ENCODE results near the gene IL4.

IL4 gene

DNA sequence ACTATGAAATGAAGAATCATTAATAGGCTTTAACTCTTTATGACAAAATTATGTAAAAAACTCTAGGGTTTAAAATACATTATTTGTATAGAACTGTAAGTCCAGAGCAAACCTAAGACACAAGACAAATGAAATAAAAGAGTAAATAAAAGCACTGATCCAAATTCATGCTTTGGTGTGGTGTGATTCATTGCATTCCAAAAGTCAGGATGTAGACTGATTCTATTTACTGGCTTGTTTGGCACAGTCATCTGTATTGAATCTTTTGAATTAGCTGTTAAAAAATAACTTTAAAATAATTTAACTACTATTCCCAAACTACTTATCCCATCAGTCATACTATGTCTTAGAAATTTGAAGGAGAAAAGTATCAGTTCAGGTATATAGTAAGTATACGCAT, 31.1 kb downstream of the IL4 start:
- no peak for DNase-seq

DNA sequence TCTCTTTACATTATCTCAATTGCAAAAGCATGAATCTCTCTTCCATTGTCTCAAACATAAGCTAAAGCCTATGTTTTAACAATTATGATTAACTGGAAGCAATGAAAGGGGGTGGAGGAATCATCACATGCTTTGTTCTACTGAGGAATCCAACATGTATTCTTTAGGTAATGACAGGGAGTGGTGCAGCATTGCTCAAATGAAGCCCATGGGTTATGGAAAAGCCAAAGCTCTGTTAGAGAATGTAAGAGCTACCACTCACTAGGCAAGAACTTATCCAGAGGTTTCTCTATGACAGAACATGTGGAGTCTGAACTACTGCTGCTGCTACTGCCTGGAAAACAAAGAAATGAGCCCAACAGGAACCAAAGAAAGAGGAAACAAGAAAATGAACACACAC, 34.9 kb downstream of the IL4 start:
- DNase-seq, result no peak

- DNase-seq, result no peak
Observed at GRCh38 chr5:132714456-132715307, 40.9 kb downstream of the IL4 start.

- no peak for DNase-seq
Observed at GRCh38 chr5:132718544-132719312, 44.9 kb downstream of the IL4 start.

DNA sequence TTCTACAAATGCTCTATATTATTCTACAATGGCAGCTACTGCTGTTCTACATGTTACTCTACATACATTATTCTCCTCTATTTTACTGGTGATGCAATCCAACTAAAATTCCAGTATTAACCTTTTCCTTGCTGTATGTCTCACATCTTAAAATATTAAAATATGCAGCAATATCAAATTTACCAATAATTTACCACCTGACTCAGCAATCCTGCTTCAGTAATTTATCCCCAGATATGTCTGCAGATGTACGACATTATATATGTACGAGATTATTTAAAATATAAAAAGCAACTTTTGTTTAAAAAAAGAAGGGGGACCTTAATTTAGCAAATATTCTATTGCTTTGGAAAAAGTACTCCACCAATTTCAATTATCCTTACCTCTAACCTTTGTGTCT, 52.0 kb downstream of the IL4 start:
- DNase-seq, result no peak

GRCh38 chr5:132729896-132730295, 56.1 kb downstream of the IL4 start:
- no peak for DNase-seq

All from stimulated activated CD4-positive, alpha-beta T cell treated with anti-CD3 and anti-CD28 coated beads, Interleukin-15, amount 100 ng/mL, for 24 hours (primary cell).